Measurements from ENCODE around the gene ERBB4. TPM values are rescaled to one million over a fixed set of nuclear protein-coding genes. Genes with fewer than 3 reads are reported as not detected.
"Not testable (repeated sequence)": the region's sequence is repeated elsewhere in the genome, so short reads cannot be mapped to it uniquely, and the experiment has no call there.

Gene ERBB4
- total RNA-seq, 4 donors from 2014 or later = 0.26 to 13.3 (median 2.4) TPM

DNA sequence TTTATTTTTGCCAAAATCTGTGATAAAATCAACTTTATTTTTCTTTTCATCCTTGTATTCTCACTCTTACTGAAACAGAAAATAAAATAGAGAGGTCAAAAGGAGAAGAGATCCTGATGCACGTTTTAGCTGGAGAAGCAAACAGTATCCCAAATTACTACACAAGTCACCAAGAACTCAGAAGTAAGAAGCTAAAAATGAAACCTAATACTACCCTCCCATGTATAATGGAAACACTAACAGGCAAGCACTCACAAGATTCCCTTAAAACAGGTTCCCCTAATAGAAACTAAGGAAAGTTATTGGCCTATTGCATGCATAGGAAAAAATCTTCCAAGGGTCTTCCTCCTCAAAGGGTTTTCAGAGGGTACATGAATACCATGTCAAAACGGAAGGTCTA lies 927.0 kb downstream of the ERBB4 start:
- Histone ChIP-seq H3K4me3 (no peak overlapping the region), H3K9me3 (no peaks in the 10 kb centered on the region), H3K27me3 (no peaks in the 10 kb centered on the region), H3K27ac (no peak overlapping the region), H3K4me1 (no peaks in the 10 kb centered on the region), H3K36me3 (no peaks in the 10 kb centered on the region)
- TF ChIP-seq, protein P1, sequence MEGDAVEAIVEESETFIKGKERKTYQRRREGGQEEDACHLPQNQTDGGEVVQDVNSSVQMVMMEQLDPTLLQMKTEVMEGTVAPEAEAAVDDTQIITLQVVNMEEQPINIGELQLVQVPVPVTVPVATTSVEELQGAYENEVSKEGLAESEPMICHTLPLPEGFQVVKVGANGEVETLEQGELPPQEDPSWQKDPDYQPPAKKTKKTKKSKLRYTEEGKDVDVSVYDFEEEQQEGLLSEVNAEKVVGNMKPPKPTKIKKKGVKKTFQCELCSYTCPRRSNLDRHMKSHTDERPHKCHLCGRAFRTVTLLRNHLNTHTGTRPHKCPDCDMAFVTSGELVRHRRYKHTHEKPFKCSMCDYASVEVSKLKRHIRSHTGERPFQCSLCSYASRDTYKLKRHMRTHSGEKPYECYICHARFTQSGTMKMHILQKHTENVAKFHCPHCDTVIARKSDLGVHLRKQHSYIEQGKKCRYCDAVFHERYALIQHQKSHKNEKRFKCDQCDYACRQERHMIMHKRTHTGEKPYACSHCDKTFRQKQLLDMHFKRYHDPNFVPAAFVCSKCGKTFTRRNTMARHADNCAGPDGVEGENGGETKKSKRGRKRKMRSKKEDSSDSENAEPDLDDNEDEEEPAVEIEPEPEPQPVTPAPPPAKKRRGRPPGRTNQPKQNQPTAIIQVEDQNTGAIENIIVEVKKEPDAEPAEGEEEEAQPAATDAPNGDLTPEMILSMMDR (IDR thresholded peaks at IDR 0.05) = no peak
- TF ChIP-seq POLR2A (IDR thresholded peaks at IDR 0.05) = no peak
- DNase-seq = no peak
- intact Hi-C loops (cut with DNase I; ENCODE audit: low total_unique reads) = no loop called here

DNA sequence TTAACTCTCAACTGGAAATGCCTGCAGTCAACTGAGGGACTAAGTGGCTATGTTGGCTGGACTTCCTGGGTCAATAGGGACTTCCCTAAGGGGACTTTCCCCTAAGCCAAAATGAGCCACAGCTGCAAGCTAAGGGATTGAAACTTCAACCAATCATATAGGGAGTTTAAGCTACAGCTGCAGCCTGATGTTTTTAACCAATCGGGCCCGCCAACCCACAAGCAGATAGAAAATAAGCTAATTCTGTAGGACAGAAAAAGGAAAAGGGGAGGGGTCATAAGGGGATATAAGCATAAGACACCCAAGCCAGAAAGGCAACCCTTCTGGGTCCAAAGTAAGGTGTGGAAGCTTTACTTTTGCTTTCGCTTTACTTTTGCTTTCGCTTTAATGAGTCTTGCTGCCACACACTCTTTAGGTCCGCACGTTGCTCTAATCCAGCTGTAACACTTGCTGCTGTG lies 927.5 kb downstream of the ERBB4 start:
- Histone ChIP-seq H3K27ac (no peak overlapping the region), H3K36me3 (no peaks in the 10 kb centered on the region), H3K27me3 (no peaks in the 10 kb centered on the region), H3K9me3 (no peaks in the 10 kb centered on the region), H3K4me3 (no peak overlapping the region), H3K4me1 (no peaks in the 10 kb centered on the region)
- DNase-seq = no peak
- intact Hi-C loops (cut with DNase I; ENCODE audit: low total_unique reads) = no loop called here
- TF ChIP-seq, protein P1 (IDR thresholded peaks at IDR 0.05) = no peak
- TF ChIP-seq POLR2A (IDR thresholded peaks at IDR 0.05) = no peak

- H3K4me1 ChIP-seq = no peaks in the 10 kb centered on the region
- H3K4me3 ChIP-seq = no peak overlapping the region
- no peaks in the 10 kb centered on the region for H3K27me3 ChIP-seq
- H3K27ac ChIP-seq = no peak overlapping the region
- H3K36me3 ChIP-seq = no peaks in the 10 kb centered on the region
- no peak for DNase-seq
- intact Hi-C loops (cut with DNase I; ENCODE audit: low total_unique reads) = no loop called here
- no peaks in the 10 kb centered on the region for H3K9me3 ChIP-seq
- TF ChIP-seq POLR2A (IDR thresholded peaks at IDR 0.05) = no peak
- TF ChIP-seq, protein P1 (IDR thresholded peaks at IDR 0.05) = no peak
These were observed 929.5 kb downstream of the ERBB4 start for GRCh38 chr2:211609127-211609526.

- intact Hi-C loops (cut with DNase I; ENCODE audit: low total_unique reads) = no loop called here
- TF ChIP-seq, protein P1 (IDR thresholded peaks at IDR 0.05) = no peak
- TF ChIP-seq POLR2A (IDR thresholded peaks at IDR 0.05) = no peak
- no peak overlapping the region for H3K27ac ChIP-seq
- H3K4me1 ChIP-seq = no peaks in the 10 kb centered on the region
- H3K27me3 ChIP-seq = no peaks in the 10 kb centered on the region
- no peaks in the 10 kb centered on the region for H3K36me3 ChIP-seq
- H3K9me3 ChIP-seq = no peaks in the 10 kb centered on the region
- DNase-seq = no peak
- H3K4me3 ChIP-seq = no peak overlapping the region
These were observed 939.5 kb downstream of the ERBB4 start for GRCh38 chr2:211599146-211599545.

DNA sequence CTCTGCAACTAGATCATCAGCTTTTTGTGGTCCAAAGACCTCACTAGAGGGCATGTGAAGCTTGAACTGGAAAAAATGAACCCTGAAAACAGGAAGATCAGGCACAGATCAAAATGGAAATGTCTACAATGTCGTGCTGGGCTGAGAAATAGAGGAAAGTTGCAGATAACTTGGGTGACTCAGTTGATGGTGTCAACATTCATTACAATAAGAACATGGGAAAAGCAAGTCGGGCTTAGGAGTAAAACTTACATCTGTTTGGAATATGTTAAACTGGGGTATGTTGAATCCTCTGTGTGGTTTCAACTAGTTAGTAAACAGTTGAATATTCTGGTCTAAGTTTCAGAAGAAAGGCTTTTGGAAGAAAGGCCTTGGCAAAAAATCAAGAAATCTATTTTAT lies 940.4 kb downstream of the ERBB4 start:
- Histone ChIP-seq H3K9me3 (no peaks in the 10 kb centered on the region), H3K36me3 (no peaks in the 10 kb centered on the region), H3K27me3 (no peaks in the 10 kb centered on the region), H3K27ac (no peak overlapping the region), H3K4me3 (no peak overlapping the region), H3K4me1 (no peaks in the 10 kb centered on the region)
- no peak for DNase-seq
- intact Hi-C loops (cut with DNase I; ENCODE audit: low total_unique reads) = no loop called here
- TF ChIP-seq, protein P1 (IDR thresholded peaks at IDR 0.05) = no peak
- TF ChIP-seq POLR2A (IDR thresholded peaks at IDR 0.05) = no peak

DNA sequence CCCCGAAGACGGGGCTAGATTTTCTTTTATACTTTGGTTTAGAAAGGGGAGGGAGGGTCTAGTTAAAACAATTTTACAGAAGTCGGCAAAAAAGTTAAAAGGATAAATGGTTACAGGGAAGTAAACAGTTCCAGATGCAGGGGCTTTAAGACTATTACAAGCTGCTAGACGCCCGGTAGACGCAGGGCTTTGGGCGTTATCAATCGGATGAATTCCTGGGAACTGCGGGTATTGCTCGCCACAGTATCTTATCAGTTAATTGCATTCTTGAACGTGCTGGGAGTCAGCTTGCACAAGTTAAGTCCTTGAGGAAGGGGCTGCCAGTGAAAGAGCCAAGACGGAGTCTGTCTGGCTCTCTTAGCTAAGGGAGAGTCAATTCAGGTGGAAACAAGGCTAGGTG lies 946.6 kb downstream of the ERBB4 start:
- H3K27ac ChIP-seq; H3K4me3 ChIP-seq; H3K9me3 ChIP-seq; H3K4me1 ChIP-seq; DNase-seq; H3K27me3 ChIP-seq; intact Hi-C loops (cut with DNase I; ENCODE audit: low total_unique reads); H3K36me3 ChIP-seq: not testable (repeated sequence)

Data from uterus (tissue), 4 donors.